ENCODE measurements around the gene PTX4.

The PTX4 gene

DNA sequence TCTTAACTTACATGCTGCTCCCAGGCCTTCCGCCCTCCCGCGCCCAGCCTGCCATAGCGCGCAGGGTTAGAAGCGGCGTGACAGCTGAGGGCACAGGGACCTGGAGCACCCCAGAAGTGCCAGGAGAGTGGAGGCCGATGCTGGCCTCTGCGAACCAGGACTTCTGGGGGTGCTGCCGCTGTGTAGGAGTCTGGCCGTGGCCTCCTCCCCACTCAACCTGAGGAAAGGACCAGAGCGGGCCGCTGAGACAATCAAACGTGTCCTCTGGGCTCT, 42.8 kb upstream of the PTX4 start:
- peak overlapping the region; percentile 42 to 55 for H3K9ac ChIP-seq (ENCODE audit: low read length in 2 of 2)
- peak overlapping the region; percentile 88 for H3K27ac ChIP-seq (ENCODE audit: low read length)
- H3K4me3 ChIP-seq (ENCODE audit: low read length in 2 of 2): peak overlapping the region; percentile 31 to 78
- H3K4me1 ChIP-seq (ENCODE audit: control insufficient read depth, insufficient read depth, low read length): peaks cover 60% of the 10 kb centered on the region
- H3K36me3 ChIP-seq (ENCODE audit: control insufficient read depth in 2 of 2, insufficient read depth in 2 of 2, low read length in 2 of 2): peaks cover 0 to 5% of the 10 kb centered on the region in 2 donors
- no peaks in the 10 kb centered on the region for H3K9me3 ChIP-seq (ENCODE audit: control insufficient read depth in 2 of 2, low read length in 2 of 2)
- no peaks in the 10 kb centered on the region for H3K27me3 ChIP-seq (ENCODE audit: control insufficient read depth in 1 of 2, insufficient read depth in 2 of 2, low read length in 2 of 2)

- Histone ChIP-seq H3K27ac (ENCODE audit: low read length) (peak overlapping the region; percentile 88), H3K4me1 (ENCODE audit: control insufficient read depth, insufficient read depth, low read length) (peaks cover 55% of the 10 kb centered on the region), H3K9me3 (ENCODE audit: control insufficient read depth in 2 of 2, low read length in 2 of 2) (no peaks in the 10 kb centered on the region), H3K27me3 (ENCODE audit: control insufficient read depth in 1 of 2, insufficient read depth in 2 of 2, low read length in 2 of 2) (no peaks in the 10 kb centered on the region), H3K36me3 (ENCODE audit: control insufficient read depth in 2 of 2, insufficient read depth in 2 of 2, low read length in 2 of 2) (peaks cover 0 to 2% of the 10 kb centered on the region in 2 donors), H3K4me3 (ENCODE audit: low read length in 2 of 2) (peak overlapping the region; percentile 31 to 78), H3K9ac (ENCODE audit: low read length in 2 of 2) (peak overlapping the region; percentile 42 to 57)
Measured at GRCh38 chr16:1530883-1531637, 42.3 kb upstream of the PTX4 start.

GRCh38 chr16:1530349-1530882, 41.7 kb upstream of the PTX4 start:
- H3K4me1 ChIP-seq (ENCODE audit: control insufficient read depth, insufficient read depth, low read length): peaks cover 50% of the 10 kb centered on the region
- H3K27ac ChIP-seq (ENCODE audit: low read length): peak overlapping the region; percentile 88
- peak overlapping the region in 1 of 2 donors; percentile 57 for H3K9ac ChIP-seq (ENCODE audit: low read length in 2 of 2)
- H3K27me3 ChIP-seq (ENCODE audit: control insufficient read depth in 1 of 2, insufficient read depth in 2 of 2, low read length in 2 of 2): no peaks in the 10 kb centered on the region
- peaks cover 0 to 2% of the 10 kb centered on the region in 2 donors for H3K36me3 ChIP-seq (ENCODE audit: control insufficient read depth in 2 of 2, insufficient read depth in 2 of 2, low read length in 2 of 2)
- H3K4me3 ChIP-seq (ENCODE audit: low read length in 2 of 2): peak overlapping the region in 1 of 2 donors; percentile 78
- no peaks in the 10 kb centered on the region for H3K9me3 ChIP-seq (ENCODE audit: control insufficient read depth in 2 of 2, low read length in 2 of 2)

DNA sequence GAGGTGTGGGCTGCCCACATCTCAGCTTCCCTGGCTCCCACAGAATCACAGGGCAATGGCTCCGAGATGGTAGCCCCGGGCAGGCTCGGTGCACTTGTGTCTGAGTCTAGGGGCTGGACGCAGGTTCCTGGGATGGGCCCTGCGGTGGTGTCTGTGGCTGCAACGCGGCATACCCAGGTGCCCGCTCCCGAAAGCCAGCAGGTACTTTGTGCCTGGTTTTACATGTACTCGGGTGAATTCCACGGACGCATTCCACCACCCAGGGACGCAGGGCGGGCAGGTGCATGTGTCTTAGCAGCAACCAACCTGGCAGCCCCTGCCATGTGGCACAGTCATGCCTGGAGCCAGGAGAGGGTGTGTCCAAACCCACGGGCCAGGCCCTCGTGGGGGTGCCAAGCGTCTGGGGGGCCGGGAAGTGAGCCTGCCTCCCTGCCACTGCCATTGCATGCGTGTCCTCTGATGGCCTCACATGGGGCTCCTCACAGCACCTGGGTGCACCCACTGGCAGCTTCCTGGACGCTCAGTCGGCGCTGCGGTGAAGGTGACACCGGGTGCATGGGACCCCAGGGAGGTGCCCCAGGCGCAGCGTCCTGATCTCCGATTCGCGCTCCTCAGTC, 40.3 kb upstream of the PTX4 start:
- no peak overlapping the region for H3K4me3 ChIP-seq (ENCODE audit: low read length in 2 of 2)
- H3K27ac ChIP-seq (ENCODE audit: low read length): no peak overlapping the region
- no peaks in the 10 kb centered on the region for H3K9me3 ChIP-seq (ENCODE audit: control insufficient read depth in 2 of 2, low read length in 2 of 2)
- no peaks in the 10 kb centered on the region for H3K27me3 ChIP-seq (ENCODE audit: control insufficient read depth in 1 of 2, insufficient read depth in 2 of 2, low read length in 2 of 2)
- H3K9ac ChIP-seq (ENCODE audit: low read length in 2 of 2): no peak overlapping the region
- H3K4me1 ChIP-seq (ENCODE audit: control insufficient read depth, insufficient read depth, low read length): peaks cover 39% of the 10 kb centered on the region
- no peaks in the 10 kb centered on the region for H3K36me3 ChIP-seq (ENCODE audit: control insufficient read depth in 2 of 2, insufficient read depth in 2 of 2, low read length in 2 of 2)

DNA sequence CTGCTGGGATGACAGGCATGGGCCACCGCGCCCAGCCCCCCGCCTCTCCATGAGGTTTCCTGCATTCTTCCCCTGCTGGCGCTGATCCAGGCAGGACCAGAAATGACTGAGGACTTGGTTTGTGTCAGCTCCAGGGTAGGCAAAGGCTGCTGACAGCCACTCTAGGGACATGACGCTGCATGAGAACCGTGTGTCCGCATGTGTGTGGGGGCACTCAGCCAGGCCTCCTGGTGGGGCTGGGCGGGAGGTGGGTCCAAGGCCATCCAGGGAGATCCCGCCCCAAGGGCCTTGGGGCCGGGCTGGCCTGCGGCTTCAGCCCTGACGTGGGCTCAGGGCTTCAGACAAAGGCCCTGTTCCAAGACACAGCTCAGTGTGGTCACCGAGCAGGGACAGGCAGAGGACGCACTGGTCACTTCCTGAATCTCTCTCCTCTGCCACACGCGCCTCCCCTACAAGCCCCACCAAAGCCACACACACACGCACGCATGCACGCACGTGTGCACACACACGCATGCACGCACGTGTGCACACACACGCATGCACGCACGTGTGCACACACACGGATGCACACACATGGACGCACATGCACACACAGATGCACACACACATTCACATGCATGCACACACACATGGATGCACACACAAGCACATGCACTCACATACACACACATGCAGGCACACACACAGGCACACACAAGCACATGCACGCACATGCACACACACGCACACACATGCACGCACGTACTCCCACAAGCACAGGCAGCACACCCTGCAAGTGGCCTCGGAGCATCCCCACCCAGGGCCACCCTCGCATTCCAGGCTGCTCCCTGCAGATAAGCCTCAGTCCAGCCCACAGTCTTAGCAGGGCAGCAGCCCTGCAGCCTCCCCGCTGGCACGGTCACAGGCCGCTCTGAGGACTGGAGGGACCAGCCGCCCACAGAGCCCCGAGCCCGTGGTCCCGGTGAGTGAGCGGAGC, 39.4 kb upstream of the PTX4 start:
- no peak overlapping the region for H3K4me3 ChIP-seq (ENCODE audit: low read length in 2 of 2)
- H3K27me3 ChIP-seq (ENCODE audit: control insufficient read depth in 1 of 2, insufficient read depth in 2 of 2, low read length in 2 of 2): no peaks in the 10 kb centered on the region
- H3K4me1 ChIP-seq (ENCODE audit: control insufficient read depth, insufficient read depth, low read length): peaks cover 31% of the 10 kb centered on the region
- no peak overlapping the region for H3K27ac ChIP-seq (ENCODE audit: low read length)
- peaks cover 0 to 7% of the 10 kb centered on the region in 2 donors for H3K36me3 ChIP-seq (ENCODE audit: control insufficient read depth in 2 of 2, insufficient read depth in 2 of 2, low read length in 2 of 2)
- no peak overlapping the region for H3K9ac ChIP-seq (ENCODE audit: low read length in 2 of 2)
- no peaks in the 10 kb centered on the region for H3K9me3 ChIP-seq (ENCODE audit: control insufficient read depth in 2 of 2, low read length in 2 of 2)

DNA sequence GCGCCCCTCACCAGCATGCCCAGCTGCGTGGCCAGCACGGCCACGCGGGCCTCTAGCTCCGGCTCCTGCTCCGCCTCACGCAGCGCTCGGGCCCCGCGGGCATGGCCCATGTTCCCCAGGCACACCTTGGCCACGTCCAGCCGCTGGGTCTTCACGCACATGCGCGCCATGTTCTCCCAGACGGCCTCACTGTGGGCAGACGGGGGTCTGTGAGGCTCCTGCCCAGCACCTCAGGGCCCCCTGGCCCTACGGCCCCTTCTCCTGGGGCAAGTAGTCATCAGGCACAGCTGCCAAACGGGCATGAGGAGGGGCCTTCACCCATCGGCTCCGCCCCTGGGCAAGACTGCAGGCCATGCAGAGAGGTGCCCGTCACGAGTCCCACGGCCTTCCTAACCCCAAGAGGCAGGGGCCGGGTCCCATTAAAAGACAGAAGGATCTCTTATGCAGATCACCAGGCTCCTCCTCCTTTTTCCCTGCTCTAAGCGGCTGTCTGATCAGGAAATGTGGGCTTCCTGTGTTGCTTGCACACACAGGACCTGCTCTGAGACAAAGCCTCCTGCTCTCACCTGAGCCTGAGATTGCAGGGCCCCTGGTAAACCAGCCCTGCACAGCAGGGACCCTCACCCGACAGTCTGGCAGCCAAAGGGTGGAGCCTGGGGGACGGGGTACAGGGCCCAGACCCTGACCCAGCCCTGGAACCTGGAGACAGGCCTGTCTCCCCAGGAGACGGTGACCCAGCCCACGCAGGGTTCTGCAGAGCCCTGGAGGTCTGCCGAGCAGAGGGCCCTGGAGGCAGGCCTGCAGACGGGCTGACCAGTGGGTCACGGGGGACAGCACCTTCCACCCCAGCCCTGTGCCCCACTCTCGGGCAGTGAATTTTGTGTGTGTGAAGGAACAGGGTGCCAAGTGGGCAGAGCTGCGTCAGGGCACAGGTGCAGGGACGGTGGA, 38.1 kb upstream of the PTX4 start:
- H3K27ac ChIP-seq (ENCODE audit: low read length): no peak overlapping the region
- no peak overlapping the region for H3K4me3 ChIP-seq (ENCODE audit: low read length in 2 of 2)
- no peak overlapping the region for H3K9ac ChIP-seq (ENCODE audit: low read length in 2 of 2)
- peaks cover 0 to 7% of the 10 kb centered on the region in 2 donors for H3K36me3 ChIP-seq (ENCODE audit: control insufficient read depth in 2 of 2, insufficient read depth in 2 of 2, low read length in 2 of 2)
- peaks cover 19% of the 10 kb centered on the region for H3K4me1 ChIP-seq (ENCODE audit: control insufficient read depth, insufficient read depth, low read length)
- no peaks in the 10 kb centered on the region for H3K9me3 ChIP-seq (ENCODE audit: control insufficient read depth in 2 of 2, low read length in 2 of 2)
- no peaks in the 10 kb centered on the region for H3K27me3 ChIP-seq (ENCODE audit: control insufficient read depth in 1 of 2, insufficient read depth in 2 of 2, low read length in 2 of 2)

GRCh38 chr16:1525871-1526607, 37.3 kb upstream of the PTX4 start:
- Histone ChIP-seq H3K36me3 (ENCODE audit: control insufficient read depth in 2 of 2, insufficient read depth in 2 of 2, low read length in 2 of 2) (peaks cover 0 to 7% of the 10 kb centered on the region in 2 donors), H3K9ac (ENCODE audit: low read length in 2 of 2) (no peak overlapping the region), H3K27ac (ENCODE audit: low read length) (no peak overlapping the region), H3K4me3 (ENCODE audit: low read length in 2 of 2) (no peak overlapping the region), H3K4me1 (ENCODE audit: control insufficient read depth, insufficient read depth, low read length) (peaks cover 10% of the 10 kb centered on the region), H3K9me3 (ENCODE audit: control insufficient read depth in 2 of 2, low read length in 2 of 2) (no peaks in the 10 kb centered on the region), H3K27me3 (ENCODE audit: control insufficient read depth in 1 of 2, insufficient read depth in 2 of 2, low read length in 2 of 2) (no peaks in the 10 kb centered on the region)

- H3K27me3 ChIP-seq (ENCODE audit: control insufficient read depth in 1 of 2, insufficient read depth in 2 of 2, low read length in 2 of 2): no peaks in the 10 kb centered on the region
Measured at GRCh38 chr16:1524366-1524765, 35.6 kb upstream of the PTX4 start.

GRCh38 chr16:1523581-1524245, 35.0 kb upstream of the PTX4 start:
- Histone ChIP-seq H3K4me1 (ENCODE audit: control insufficient read depth, insufficient read depth, low read length) (peaks cover 2% of the 10 kb centered on the region), H3K4me3 (ENCODE audit: low read length in 2 of 2) (no peak overlapping the region), H3K9ac (ENCODE audit: low read length in 2 of 2) (no peak overlapping the region), H3K9me3 (ENCODE audit: control insufficient read depth in 2 of 2, low read length in 2 of 2) (no peaks in the 10 kb centered on the region), H3K27ac (ENCODE audit: low read length) (no peak overlapping the region), H3K36me3 (ENCODE audit: control insufficient read depth in 2 of 2, insufficient read depth in 2 of 2, low read length in 2 of 2) (peaks cover 5 to 19% of the 10 kb centered on the region in 2 donors), H3K27me3 (ENCODE audit: control insufficient read depth in 1 of 2, insufficient read depth in 2 of 2, low read length in 2 of 2) (no peaks in the 10 kb centered on the region)

More at GRCh38 chr16:1524366-1524765, 35.6 kb upstream of the PTX4 start:
- H3K4me1 ChIP-seq (ENCODE audit: control insufficient read depth, insufficient read depth, low read length): peaks cover 2% of the 10 kb centered on the region
- no peak overlapping the region for H3K4me3 ChIP-seq (ENCODE audit: low read length in 2 of 2)
- peaks cover 5 to 19% of the 10 kb centered on the region in 2 donors for H3K36me3 ChIP-seq (ENCODE audit: control insufficient read depth in 2 of 2, insufficient read depth in 2 of 2, low read length in 2 of 2)
- no peak overlapping the region for H3K9ac ChIP-seq (ENCODE audit: low read length in 2 of 2)
- H3K9me3 ChIP-seq (ENCODE audit: control insufficient read depth in 2 of 2, low read length in 2 of 2): no peaks in the 10 kb centered on the region
- no peak overlapping the region for H3K27ac ChIP-seq (ENCODE audit: low read length)
